GM21360 (cell line): ENCODE measurements around the gene MGAT4B.

Experiments used
- ATAC-seq: cut with Tn5 transposase; IDR thresholded peaks from one replicate; pipeline ENCODE4 v1.9.1; 2021; ENCODE audit warnings: mild to moderate bottlenecking, moderate library complexity; ENCODE audit not compliant: unreplicated experiment

MGAT4B gene

GRCh38 chr5:179749857-179750508 is 56.7 kb downstream of the MGAT4B start:
- ATAC-seq = no peak

- no peak for ATAC-seq
Observed at GRCh38 chr5:179747811-179748210, 58.9 kb downstream of the MGAT4B start.
